ENCODE results near the gene MYLK3. TPM values are rescaled to one million over a fixed set of nuclear protein-coding genes. Genes with fewer than 3 reads are reported as not detected.

Gene MYLK3
- total RNA-seq, 1 experiment from 2014 or later, result 0.53 TPM

GRCh38 chr16:46727630-46728029 is 20.5 kb downstream of the MYLK3 start:
- no peak for DNase-seq (ENCODE audit: low spot score)

- no peak for DNase-seq (ENCODE audit: low spot score)
Measured at GRCh38 chr16:46727184-46727583, 21.0 kb downstream of the MYLK3 start.

GRCh38 chr16:46721885-46722284 is 26.3 kb downstream of the MYLK3 start:
- no peak for DNase-seq (ENCODE audit: low spot score)

- DNase-seq (ENCODE audit: low spot score), result no peak
Measured at GRCh38 chr16:46720619-46721018, 27.5 kb downstream of the MYLK3 start.

- no peak for DNase-seq (ENCODE audit: low spot score)
Measured at GRCh38 chr16:46719528-46719927, 28.6 kb downstream of the MYLK3 start.

GRCh38 chr16:46718214-46718613 is 29.9 kb downstream of the MYLK3 start:
- DNase-seq (ENCODE audit: low spot score), result no peak

- DNase-seq (ENCODE audit: low spot score), result no peak
Measured at GRCh38 chr16:46717692-46718091, 30.5 kb downstream of the MYLK3 start.

- DNase-seq (ENCODE audit: low spot score), result no peak
Measured at GRCh38 chr16:46715769-46716305, 32.3 kb downstream of the MYLK3 start.

GRCh38 chr16:46714797-46715591 is 33.1 kb downstream of the MYLK3 start:
- no peak for DNase-seq (ENCODE audit: low spot score)

- DNase-seq (ENCODE audit: low spot score), result no peak
Measured at GRCh38 chr16:46713634-46714033, 34.5 kb downstream of the MYLK3 start.

- DNase-seq (ENCODE audit: low spot score), result no peak
Measured at GRCh38 chr16:46712911-46713310, 35.2 kb downstream of the MYLK3 start.

GRCh38 chr16:46711106-46712058 is 36.8 kb downstream of the MYLK3 start:
- DNase-seq (ENCODE audit: low spot score), result no peak

- no peak for DNase-seq (ENCODE audit: low spot score)
Measured at GRCh38 chr16:46709469-46710005, 38.6 kb downstream of the MYLK3 start.

GRCh38 chr16:46706642-46707041 is 41.5 kb downstream of the MYLK3 start:
- DNase-seq (ENCODE audit: low spot score), result no peak

- DNase-seq (ENCODE audit: low spot score), result no peak
Measured at GRCh38 chr16:46702030-46702429, 46.1 kb downstream of the MYLK3 start.

GRCh38 chr16:46701615-46702014 is 46.5 kb downstream of the MYLK3 start:
- no peak for DNase-seq (ENCODE audit: low spot score)

GRCh38 chr16:46700048-46700447 is 48.1 kb downstream of the MYLK3 start:
- no peak for DNase-seq (ENCODE audit: low spot score)

GRCh38 chr16:46696957-46697356 is 51.2 kb downstream of the MYLK3 start:
- DNase-seq (ENCODE audit: low spot score), result no peak

GRCh38 chr16:46695937-46696336 is 52.2 kb downstream of the MYLK3 start:
- DNase-seq (ENCODE audit: low spot score), result no peak

GRCh38 chr16:46693598-46693997 is 54.5 kb downstream of the MYLK3 start:
- DNase-seq (ENCODE audit: low spot score), result no peak

- no peak for DNase-seq (ENCODE audit: low spot score)
Measured at GRCh38 chr16:46691726-46692125, 56.4 kb downstream of the MYLK3 start.

Data from HT-29 (cell line).